NCI-H2196 treated with DMSO at 0.1 percent for 48 hours (cell line): ENCODE results near the gene FARSA.
A peak's percentile ranks its signal among the peaks of the same experiment; 100 is the strongest.
"Not testable (repeated sequence)": the region's sequence is repeated elsewhere in the genome, so short reads cannot be mapped to it uniquely, and the experiment has no call there.

Experiments used
- DNase-seq: peaks from one replicate; lab custom pipeline; 2025; ENCODE audit not compliant: unreplicated experiment; lab: John Stamatoyannopoulos, UW

FARSA gene

GRCh38 chr19:12954612-12954962 lies 21.1 kb upstream of the FARSA start:
- DNase-seq, result no peak

- DNase-seq, result no peak
Measured at GRCh38 chr19:12953799-12954611, 20.5 kb upstream of the FARSA start.

GRCh38 chr19:12953138-12953798 lies 19.8 kb upstream of the FARSA start:
- DNase-seq, result no peak

- DNase-seq, result no peak
Measured at GRCh38 chr19:12952488-12953137, 19.1 kb upstream of the FARSA start.

DNA sequence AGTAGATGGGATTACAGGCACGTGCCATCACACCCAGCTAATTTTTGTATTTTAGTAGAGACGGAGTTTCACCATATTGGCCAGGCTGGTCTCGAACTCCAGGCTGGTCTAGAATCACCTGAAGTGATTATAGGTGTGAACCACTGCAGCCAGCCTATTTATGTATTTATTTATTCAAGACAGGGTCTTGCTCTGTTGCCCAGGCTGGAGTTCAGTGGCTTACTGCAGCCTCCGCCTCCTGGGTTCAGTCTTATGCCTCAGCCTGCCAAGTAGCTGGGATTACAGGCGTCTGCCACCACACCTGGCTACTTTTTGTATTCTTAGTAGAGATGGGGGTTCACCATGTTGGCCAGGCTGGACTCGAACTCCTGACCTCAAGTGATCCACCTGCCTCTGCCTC lies 18.5 kb upstream of the FARSA start:
- DNase-seq, result not testable (repeated sequence)

DNA sequence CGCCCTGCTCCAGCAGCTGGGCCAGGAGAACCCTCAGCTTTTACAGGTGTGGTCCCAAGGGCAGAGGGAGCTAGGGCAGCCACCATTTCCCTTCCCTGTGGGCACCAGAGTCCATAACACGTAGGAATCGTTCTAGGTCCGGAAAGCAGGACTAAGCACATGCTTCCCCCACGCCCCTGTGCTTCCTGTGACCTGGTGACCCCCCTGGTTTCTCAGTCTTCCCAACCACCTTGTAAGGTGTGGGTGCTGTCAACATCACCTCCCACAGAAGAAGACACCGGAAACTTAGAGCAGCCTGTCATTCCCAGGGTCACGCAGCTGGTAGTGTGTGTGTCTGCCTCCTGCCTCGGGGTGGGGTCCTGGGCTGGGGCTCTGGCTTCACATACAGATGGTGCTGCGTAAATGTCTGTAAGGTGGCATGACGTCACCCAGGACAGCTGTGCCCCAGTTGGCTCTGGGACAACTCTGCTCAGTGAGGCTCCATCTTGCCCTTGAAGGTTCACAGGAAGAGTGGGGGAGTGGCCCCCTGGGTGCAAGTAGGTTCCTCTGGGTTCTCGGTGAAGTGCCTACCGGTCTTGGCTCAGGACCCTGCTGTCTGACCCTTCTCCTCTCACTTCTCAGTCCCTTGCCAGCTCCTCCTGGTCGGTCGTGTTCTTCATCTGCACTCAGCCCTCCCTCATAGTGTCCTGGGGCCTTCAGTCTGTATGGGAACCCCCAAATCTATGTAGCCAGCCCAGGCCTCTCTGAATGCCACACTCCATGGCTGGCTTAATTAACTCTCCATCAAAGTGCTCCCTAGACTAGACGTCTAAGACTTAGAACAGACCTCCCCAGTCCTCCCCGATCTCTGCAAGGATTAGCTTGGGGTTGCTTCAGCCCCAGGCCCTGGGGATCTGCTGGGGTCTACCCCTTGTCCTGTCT lies 16.1 kb upstream of the FARSA start:
- DNase-seq, result no peak

DNA sequence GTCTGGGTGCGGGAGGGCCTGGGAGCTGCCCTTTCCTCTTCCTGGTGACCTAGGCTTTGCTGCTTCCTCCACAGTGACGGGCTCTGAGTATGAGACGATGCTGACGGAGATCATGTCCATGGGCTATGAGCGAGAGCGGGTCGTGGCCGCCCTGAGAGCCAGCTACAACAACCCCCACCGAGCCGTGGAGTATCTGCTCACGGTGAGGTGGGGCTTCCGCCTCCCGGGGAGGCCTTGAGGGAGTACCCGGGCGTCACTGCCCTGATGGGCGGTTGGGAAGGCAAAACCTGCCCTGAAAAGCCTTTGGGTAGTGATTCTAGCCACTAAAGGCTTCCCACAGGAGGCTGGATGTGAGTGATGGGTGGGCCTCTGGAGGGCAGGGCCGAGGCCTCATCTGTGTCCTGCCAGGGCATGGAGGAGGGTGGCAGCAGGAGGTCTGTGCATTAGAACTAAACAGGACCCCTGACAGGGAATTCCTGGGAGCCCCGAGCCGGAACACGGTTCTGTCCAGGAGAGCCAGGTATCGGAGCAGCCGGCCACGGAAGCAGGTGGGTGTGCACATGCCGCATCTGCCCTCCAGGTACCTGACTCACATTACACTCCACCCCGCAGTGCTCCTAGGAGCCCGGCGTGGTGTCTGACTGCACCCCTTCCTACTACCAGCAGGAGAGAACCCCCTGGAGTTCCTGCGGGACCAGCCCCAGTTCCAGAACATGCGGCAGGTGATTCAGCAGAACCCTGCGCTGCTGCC lies 15.3 kb upstream of the FARSA start:
- DNase-seq, result no peak

- DNase-seq, result no peak
Measured at GRCh38 chr19:12947702-12948611, 14.4 kb upstream of the FARSA start.

- DNase-seq, result no peak
Measured at GRCh38 chr19:12946731-12947496, 13.4 kb upstream of the FARSA start.

- DNase-seq, result peak; percentile 42
Measured at GRCh38 chr19:12946092-12946721, 12.7 kb upstream of the FARSA start.

- peak; percentile 92 for DNase-seq
Measured at GRCh38 chr19:12945479-12946091, 12.1 kb upstream of the FARSA start, which contains the start of gene RAD23A. Gene RAD23A (plus strand): TSS chr19:12945862. CDS start chr19:12945949, 87 bp downstream.

DNA sequence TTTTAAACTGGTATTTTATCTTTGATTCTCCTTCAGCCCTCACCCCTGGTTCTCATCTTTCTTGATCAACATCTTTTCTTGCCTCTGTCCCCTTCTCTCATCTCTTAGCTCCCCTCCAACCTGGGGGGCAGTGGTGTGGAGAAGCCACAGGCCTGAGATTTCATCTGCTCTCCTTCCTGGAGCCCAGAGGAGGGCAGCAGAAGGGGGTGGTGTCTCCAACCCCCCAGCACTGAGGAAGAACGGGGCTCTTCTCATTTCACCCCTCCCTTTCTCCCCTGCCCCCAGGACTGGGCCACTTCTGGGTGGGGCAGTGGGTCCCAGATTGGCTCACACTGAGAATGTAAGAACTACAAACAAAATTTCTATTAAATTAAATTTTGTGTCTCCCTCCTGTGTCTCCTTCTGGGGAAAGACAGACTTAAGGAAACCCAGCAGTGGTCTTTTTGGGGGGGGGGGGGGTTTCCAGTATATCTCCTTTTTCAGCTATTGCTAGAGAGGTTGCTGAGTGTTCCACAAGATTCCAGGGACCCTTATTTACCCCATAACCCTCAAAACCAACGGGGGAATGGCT lies 10.7 kb upstream of the FARSA start:
- DNase-seq, result no peak

- DNase-seq, result no peak
Measured at GRCh38 chr19:12943437-12944044, 10.0 kb upstream of the FARSA start.

GRCh38 chr19:12940897-12941296 lies 7.4 kb upstream of the FARSA start:
- no peak for DNase-seq

DNA sequence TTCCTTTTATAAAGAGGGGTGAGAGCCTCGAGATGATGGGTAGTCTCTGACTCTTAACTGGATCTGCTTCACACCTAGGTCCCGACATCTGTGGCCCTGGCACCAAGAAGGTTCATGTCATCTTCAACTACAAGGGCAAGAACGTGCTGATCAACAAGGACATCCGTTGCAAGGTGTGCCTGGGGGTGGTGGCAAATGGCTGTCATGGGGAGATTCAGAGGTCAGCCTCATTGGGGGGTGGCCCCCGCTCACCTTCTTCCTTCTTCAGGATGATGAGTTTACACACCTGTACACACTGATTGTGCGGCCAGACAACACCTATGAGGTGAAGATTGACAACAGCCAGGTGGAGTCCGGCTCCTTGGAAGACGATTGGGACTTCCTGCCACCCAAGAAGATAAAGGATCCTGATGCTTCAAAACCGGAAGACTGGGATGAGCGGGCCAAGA lies 6.5 kb upstream of the FARSA start:
- no peak for DNase-seq

GRCh38 chr19:12938779-12939601 lies 5.5 kb upstream of the FARSA start:
- DNase-seq, result no peak
